HG02852 (cell line): ENCODE results near the gene WDTC1.

Experiments used
- ATAC-seq: cut with Tn5 transposase; IDR thresholded peaks from one replicate; pipeline ENCODE4 v1.9.1; 2021; ENCODE audit warnings: mild to moderate bottlenecking, moderate library complexity; ENCODE audit not compliant: unreplicated experiment

WDTC1 gene

GRCh38 chr1:27300341-27301051 is 66.1 kb downstream of the WDTC1 start:
- ATAC-seq = peak; percentile 48

GRCh38 chr1:27301052-27301422 is 66.6 kb downstream of the WDTC1 start:
- ATAC-seq = no peak

- ATAC-seq = no peak
Observed at GRCh38 chr1:27301582-27302199, 67.3 kb downstream of the WDTC1 start.

- ATAC-seq = no peak
Observed at GRCh38 chr1:27302612-27303011, 68.2 kb downstream of the WDTC1 start.

GRCh38 chr1:27303509-27303908 is 69.1 kb downstream of the WDTC1 start:
- no peak for ATAC-seq

GRCh38 chr1:27306071-27306470 is 71.6 kb downstream of the WDTC1 start:
- ATAC-seq = no peak

- no peak for ATAC-seq
Observed at GRCh38 chr1:27306892-27307761, 72.7 kb downstream of the WDTC1 start.

- no peak for ATAC-seq
Observed at GRCh38 chr1:27307874-27308598, 73.6 kb downstream of the WDTC1 start.

- ATAC-seq = no peak
Observed at GRCh38 chr1:27314169-27314568, 79.7 kb downstream of the WDTC1 start.

- no peak for ATAC-seq
Observed at GRCh38 chr1:27314737-27315136, 80.3 kb downstream of the WDTC1 start.

- no peak for ATAC-seq
Observed at GRCh38 chr1:27316860-27317259, 82.4 kb downstream of the WDTC1 start.

GRCh38 chr1:27318136-27318535 is 83.7 kb downstream of the WDTC1 start:
- no peak for ATAC-seq

GRCh38 chr1:27318596-27318995 is 84.2 kb downstream of the WDTC1 start:
- no peak for ATAC-seq

- ATAC-seq = peak; percentile 90
Observed at GRCh38 chr1:27321813-27322568, 87.6 kb downstream of the WDTC1 start, which contains the start of gene TMEM222. TSS of gene TMEM222 (plus strand) at chr1:27322163. CDS start at chr1:27322198, 35 bp downstream.

GRCh38 chr1:27322569-27323240 is 88.3 kb downstream of the WDTC1 start:
- no peak for ATAC-seq

- no peak for ATAC-seq
Observed at GRCh38 chr1:27325286-27325685, 90.9 kb downstream of the WDTC1 start.

GRCh38 chr1:27327964-27328363 is 93.5 kb downstream of the WDTC1 start:
- ATAC-seq = no peak

- ATAC-seq = no peak
Observed at GRCh38 chr1:27330786-27331185, 96.4 kb downstream of the WDTC1 start.

GRCh38 chr1:27331426-27331825 is 97.0 kb downstream of the WDTC1 start:
- no peak for ATAC-seq

GRCh38 chr1:27331922-27332321 is 97.5 kb downstream of the WDTC1 start:
- no peak for ATAC-seq
